Neuronal stem cell (in vitro differentiated cells): ENCODE measurements around the gene IER5.

Experiments
- DNase-seq: peaks from one replicate; pipeline ENCODE4 v3.0.0-alpha.2; 2013; ENCODE audit warnings: low spot score
- H2AFZ ChIP-seq: one replicate; pipeline ENCODE4 v1.6.1; 2013; ENCODE audit warnings: mild to moderate bottlenecking, low read length, inconsistent platforms
- H2AK5ac ChIP-seq: 2 replicates; pipeline ENCODE4 v1.6.1; 2013; ENCODE audit warnings: low read depth, mild to moderate bottlenecking, inconsistent platforms, low read length, moderate library complexity, mixed read lengths
- H2BK120ac ChIP-seq: 2 replicates; pipeline ENCODE4 v1.6.1; 2013; ENCODE audit warnings: low read depth, mild to moderate bottlenecking, inconsistent platforms, low read length, moderate library complexity, mixed read lengths
- H2BK12ac ChIP-seq: one replicate; pipeline ENCODE4 v1.6.1; 2013; ENCODE audit warnings: low read length, inconsistent platforms
- H2BK15ac ChIP-seq: 2 replicates; pipeline ENCODE4 v1.6.1; 2013; ENCODE audit warnings: mild to moderate bottlenecking, low read length, inconsistent platforms, mixed read lengths
- H2BK5ac ChIP-seq: one replicate; pipeline ENCODE4 v1.6.1; 2013; ENCODE audit warnings: inconsistent platforms, mild to moderate bottlenecking, low read length, moderate library complexity
- H3K14ac ChIP-seq: one replicate; pipeline ENCODE4 v1.6.1; 2013; ENCODE audit warnings: low read length, inconsistent platforms
- H3K18ac ChIP-seq: 2 replicates; pipeline ENCODE4 v1.6.1; 2013; ENCODE audit warnings: low read length, inconsistent platforms
- H3K23ac ChIP-seq: 2 replicates; pipeline ENCODE4 v1.6.1; 2013; ENCODE audit warnings: low read depth, mild to moderate bottlenecking, mixed read lengths, low read length, inconsistent platforms; ENCODE audit not compliant: poor library complexity
- H3K27ac ChIP-seq: replicated peaks from 3 replicates; pipeline ENCODE4 v1.5.1; 2013; ENCODE audit warnings: low read length, inconsistent platforms
- H3K27me3 ChIP-seq, 3 experiments: 2 replicates each; pipeline ENCODE4 v1.6.1; 2013; ENCODE audit warnings: low read length in 3 of 3, mild to moderate bottlenecking in 2 of 3, inconsistent platforms in 1 of 3, low read depth in 1 of 3, mixed read lengths in 1 of 3, moderate library complexity in 1 of 3; ENCODE audit not compliant: control insufficient read depth in 3 of 3, insufficient read depth in 3 of 3
- H3K36me3 ChIP-seq, 2 donors: replicated peaks in 1 of 2; 2 replicates each; pipeline ENCODE4 v1.6.1; 2013; ENCODE audit warnings: low read length in 2 of 2; ENCODE audit not compliant: control insufficient read depth in 2 of 2, insufficient read depth in 2 of 2
- H3K4ac ChIP-seq: 2 replicates; pipeline ENCODE4 v1.6.1; 2013; ENCODE audit warnings: inconsistent platforms, mild to moderate bottlenecking, low read length, moderate library complexity
- H3K4me1 ChIP-seq, 2 donors: 1 replicate in 1 of 2; 2 replicates in 1 of 2; pipeline ENCODE4 v1.6.1; 2013; ENCODE audit warnings: low read length in 2 of 2, low read depth in 1 of 2; ENCODE audit not compliant: control insufficient read depth in 2 of 2, insufficient read depth in 1 of 2
- H3K4me2 ChIP-seq: one replicate; pipeline ENCODE4 v1.6.1; 2013; ENCODE audit warnings: mild to moderate bottlenecking, low read length, inconsistent platforms; ENCODE audit not compliant: insufficient read depth, poor library complexity, severe bottlenecking
- H3K4me3 ChIP-seq, 2 donors: 2 replicates each; pipeline ENCODE4 v1.5.1; 2013; ENCODE audit warnings: low read length in 2 of 2, mild to moderate bottlenecking in 2 of 2, inconsistent platforms in 1 of 2, moderate library complexity in 1 of 2
- H3K79me1 ChIP-seq: one replicate; pipeline ENCODE4 v1.6.1; 2013; ENCODE audit warnings: low read depth, mild to moderate bottlenecking, inconsistent platforms, low read length, moderate library complexity
- H3K9ac ChIP-seq: one replicate; pipeline ENCODE4 v1.6.1; 2013; ENCODE audit warnings: mild to moderate bottlenecking, low read depth, low read length, inconsistent platforms; ENCODE audit not compliant: poor library complexity
- H3K9me3 ChIP-seq, 2 donors: replicated peaks in 1 of 2; 2 replicates each; pipeline versions ENCODE3 to v1.6.1; 2013; ENCODE audit warnings: low read length in 2 of 2, mild to moderate bottlenecking in 2 of 2, inconsistent platforms in 1 of 2, low read depth in 1 of 2, mixed read lengths in 1 of 2, moderate library complexity in 1 of 2; ENCODE audit not compliant: control insufficient read depth in 2 of 2, insufficient read depth in 1 of 2
- H4K8ac ChIP-seq: one replicate; pipeline ENCODE4 v1.6.1; 2013; ENCODE audit warnings: low read depth, mild to moderate bottlenecking, inconsistent platforms, low read length, moderate library complexity
- H4K91ac ChIP-seq: one replicate; pipeline ENCODE4 v1.6.1; 2013; ENCODE audit warnings: low read length, low read depth, mild to moderate bottlenecking, inconsistent platforms; ENCODE audit not compliant: poor library complexity
- WGBS, 2 donors: extraction: QIAGEN DNeasy Blood & Tissue Kit; methylation state at CpG; one replicate each; pipeline ENCODE4 v1.1.7; 2013; ENCODE audit warnings: missing lambda C conversion rate in 2 of 2, mixed read lengths in 1 of 2; ENCODE audit not compliant: insufficient read length in 2 of 2, insufficient replicate concordance in 1 of 2; ENCODE audit errors: extremely low coverage in 2 of 2; 5-methylcytosine and 5-hydroxymethylcytosine counted together

The IER5 gene

GRCh38 chr1:181092883-181093458, 4.5 kb downstream of the IER5 start:
- Histone ChIP-seq H3K4me2 (no peak overlapping the region), H3K27ac (no peak overlapping the region), H3K9ac (no peak overlapping the region), H4K91ac (no peak overlapping the region), H3K36me3 (peaks cover 0 to 16% of the 10 kb centered on the region in 2 donors), H2BK120ac (no peak overlapping the region), H2BK15ac (no peak overlapping the region), H3K4ac (no peak overlapping the region), H3K18ac (no peak overlapping the region), H3K14ac (no peak overlapping the region), H2AFZ (no peak overlapping the region), H3K4me1 (peaks cover 17 to 32% of the 10 kb centered on the region in 2 donors), H3K9me3 (no peaks in the 10 kb centered on the region), H3K27me3 (no peaks in the 10 kb centered on the region), H3K79me1 (peaks cover 10% of the 10 kb centered on the region), H2BK5ac (no peak overlapping the region), H3K4me3 (no peak overlapping the region), H2AK5ac (no peak overlapping the region), H4K8ac (no peak overlapping the region), H3K23ac (no peak overlapping the region), H2BK12ac (no peak overlapping the region)
- no peak for DNase-seq
- no CpG with 5 or more reads among the region's 4 CpGs for WGBS, 2 donors

DNA sequence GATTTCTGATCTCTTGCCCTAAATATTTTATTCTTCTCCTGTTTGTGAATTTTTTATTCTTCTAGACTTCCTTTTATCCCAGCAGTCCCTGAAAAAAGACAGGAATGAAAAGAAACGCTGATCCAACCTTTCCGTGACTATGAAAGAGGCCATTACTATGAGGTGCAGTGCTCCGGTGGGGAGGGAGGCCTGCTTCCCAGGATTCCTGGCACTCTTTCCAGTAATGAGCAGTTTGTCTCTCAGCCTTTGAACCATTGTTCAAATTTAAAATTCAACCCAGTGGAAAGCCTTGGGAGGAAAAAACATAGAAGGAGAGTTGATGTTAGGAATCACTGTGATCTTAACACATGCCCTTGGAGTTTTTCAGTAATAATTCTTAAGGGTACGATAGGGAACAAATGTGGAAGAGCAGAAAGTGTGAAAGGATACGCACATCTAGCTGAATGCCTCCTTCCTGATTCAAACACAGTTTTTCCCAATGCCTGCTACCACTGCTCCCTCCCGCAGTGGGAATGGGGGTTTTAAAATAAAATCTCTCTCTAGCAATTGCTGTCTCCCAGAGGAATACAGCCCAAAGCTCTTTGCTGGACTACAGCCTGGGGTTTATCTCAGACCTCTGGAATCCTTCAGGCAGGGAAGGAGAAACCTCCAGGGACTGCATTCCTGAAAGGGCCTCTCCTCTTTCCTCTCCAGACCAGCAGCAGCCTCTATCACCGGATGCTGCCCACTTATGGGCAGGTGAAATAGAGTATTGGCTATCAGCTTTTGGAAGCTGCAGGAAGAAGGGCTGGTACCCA, 6.1 kb downstream of the IER5 start:
- Histone ChIP-seq H3K4me2 (no peak overlapping the region), H2BK120ac (no peak overlapping the region), H3K4ac (no peak overlapping the region), H4K8ac (no peak overlapping the region), H3K4me3 (no peak overlapping the region), H3K36me3 (peaks cover 0 to 16% of the 10 kb centered on the region in 2 donors), H3K9me3 (no peaks in the 10 kb centered on the region), H3K14ac (no peak overlapping the region), H3K18ac (no peak overlapping the region), H2BK15ac (no peak overlapping the region), H3K4me1 (peaks cover 22 to 41% of the 10 kb centered on the region in 2 donors), H2BK12ac (no peak overlapping the region), H2AK5ac (no peak overlapping the region), H2BK5ac (no peak overlapping the region), H3K79me1 (peaks cover 2% of the 10 kb centered on the region), H3K23ac (no peak overlapping the region), H3K27ac (peak overlapping the region; percentile 39), H4K91ac (no peak overlapping the region), H2AFZ (no peak overlapping the region), H3K27me3 (no peaks in the 10 kb centered on the region), H3K9ac (no peak overlapping the region)
- WGBS, 2 donors = no CpG with 5 or more reads among the region's 7 CpGs
- no peak for DNase-seq

- DNase-seq = no peak
- WGBS, 2 donors = no CpG with 5 or more reads among the region's 8 CpGs
- Histone ChIP-seq H4K8ac (no peak overlapping the region), H2BK120ac (no peak overlapping the region), H2BK15ac (no peak overlapping the region), H3K79me1 (no peaks in the 10 kb centered on the region), H3K14ac (no peak overlapping the region), H3K27ac (no peak overlapping the region), H2AFZ (no peak overlapping the region), H2BK5ac (no peak overlapping the region), H3K4me2 (no peak overlapping the region), H3K4ac (no peak overlapping the region), H3K18ac (no peak overlapping the region), H3K4me1 (peaks cover 28 to 47% of the 10 kb centered on the region in 2 donors), H2AK5ac (no peak overlapping the region), H3K23ac (no peak overlapping the region), H3K4me3 (no peak overlapping the region), H2BK12ac (no peak overlapping the region), H4K91ac (no peak overlapping the region), H3K9me3 (no peaks in the 10 kb centered on the region), H3K36me3 (peaks cover 0 to 16% of the 10 kb centered on the region in 2 donors), H3K9ac (no peak overlapping the region), H3K27me3 (no peaks in the 10 kb centered on the region)
Measured at GRCh38 chr1:181095260-181095659, 6.8 kb downstream of the IER5 start.

DNA sequence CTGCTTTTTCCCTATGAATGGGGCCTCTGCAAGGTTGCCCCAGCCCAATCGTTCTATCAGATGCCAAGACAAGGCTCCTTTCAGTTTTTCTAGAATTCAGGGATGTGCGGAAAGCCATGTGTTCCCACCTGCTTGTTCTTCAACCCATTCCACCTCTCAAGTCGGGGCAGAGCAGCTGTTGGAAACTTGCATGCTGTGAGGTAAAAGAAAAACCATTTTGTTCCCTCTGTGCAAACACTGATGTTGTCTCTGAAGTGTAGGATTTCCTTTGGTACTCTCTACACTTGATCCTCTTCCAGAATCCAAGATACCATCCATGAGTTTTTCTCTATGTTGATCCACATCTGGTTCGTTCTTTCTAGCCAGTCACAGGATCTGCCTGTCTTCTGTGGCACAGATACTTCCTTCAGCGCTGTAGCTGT, 7.3 kb downstream of the IER5 start:
- Histone ChIP-seq H3K9me3 (no peaks in the 10 kb centered on the region), H3K4me3 (no peak overlapping the region), H3K27me3 (no peaks in the 10 kb centered on the region), H3K36me3 (peaks cover 0 to 16% of the 10 kb centered on the region in 2 donors), H2BK120ac (no peak overlapping the region), H3K9ac (no peak overlapping the region), H4K8ac (no peak overlapping the region), H3K18ac (no peak overlapping the region), H3K23ac (no peak overlapping the region), H2BK12ac (no peak overlapping the region), H2BK15ac (no peak overlapping the region), H3K14ac (no peak overlapping the region), H3K79me1 (no peaks in the 10 kb centered on the region), H2AK5ac (no peak overlapping the region), H3K27ac (no peak overlapping the region), H4K91ac (no peak overlapping the region), H3K4me2 (no peak overlapping the region), H3K4me1 (peaks cover 30 to 47% of the 10 kb centered on the region in 2 donors), H3K4ac (no peak overlapping the region), H2BK5ac (no peak overlapping the region), H2AFZ (no peak overlapping the region)
- no peak for DNase-seq
- WGBS, 2 donors = no CpG with 5 or more reads among the region's 5 CpGs
